GM19043 (cell line): Measurements from ENCODE around the gene RAD51B.

Experiments used
- ATAC-seq: cut with Tn5 transposase; IDR thresholded peaks from one replicate; pipeline ENCODE4 v1.9.1; 2021; ENCODE audit warnings: low read depth; ENCODE audit not compliant: unreplicated experiment

Gene RAD51B

GRCh38 chr14:68626386-68626785 is 806.8 kb downstream of the RAD51B start:
- ATAC-seq = no peak

- ATAC-seq = no peak
Measured at GRCh38 chr14:68627050-68627867, 807.7 kb downstream of the RAD51B start.

- ATAC-seq = no peak
Measured at GRCh38 chr14:68627868-68628604, 808.5 kb downstream of the RAD51B start.

GRCh38 chr14:68628605-68629310 is 809.2 kb downstream of the RAD51B start:
- ATAC-seq = no peak

GRCh38 chr14:68630081-68630571 is 810.5 kb downstream of the RAD51B start:
- ATAC-seq = no peak

- no peak for ATAC-seq
Measured at GRCh38 chr14:68630611-68631393, 811.2 kb downstream of the RAD51B start.

- ATAC-seq = no peak
Measured at GRCh38 chr14:68631394-68632053, 811.9 kb downstream of the RAD51B start.

GRCh38 chr14:68632054-68632895 is 812.7 kb downstream of the RAD51B start:
- no peak for ATAC-seq

GRCh38 chr14:68633131-68633991 is 813.8 kb downstream of the RAD51B start:
- ATAC-seq = no peak

- ATAC-seq = no peak
Measured at GRCh38 chr14:68634332-68634731, 814.8 kb downstream of the RAD51B start.

- no peak for ATAC-seq
Measured at GRCh38 chr14:68634874-68635595, 815.5 kb downstream of the RAD51B start.

GRCh38 chr14:68636597-68636996 is 817.0 kb downstream of the RAD51B start:
- ATAC-seq = no peak

- no peak for ATAC-seq
Measured at GRCh38 chr14:68637106-68638021, 817.8 kb downstream of the RAD51B start.

- ATAC-seq = no peak
Measured at GRCh38 chr14:68638141-68638999, 818.8 kb downstream of the RAD51B start.

GRCh38 chr14:68639000-68639757 is 819.6 kb downstream of the RAD51B start:
- no peak for ATAC-seq
